Ammon's horn (tissue), 1 donor: ENCODE results near the gene SNAPC4.
"Not testable (repeated sequence)": the region's sequence is repeated elsewhere in the genome, so short reads cannot be mapped to it uniquely, and the experiment has no call there.

Experiments
- DNase-seq: peaks from one replicate; pipeline ENCODE4 v3.0.0-alpha.2; 2016; ENCODE audit warnings: low spot score

Gene SNAPC4

DNA sequence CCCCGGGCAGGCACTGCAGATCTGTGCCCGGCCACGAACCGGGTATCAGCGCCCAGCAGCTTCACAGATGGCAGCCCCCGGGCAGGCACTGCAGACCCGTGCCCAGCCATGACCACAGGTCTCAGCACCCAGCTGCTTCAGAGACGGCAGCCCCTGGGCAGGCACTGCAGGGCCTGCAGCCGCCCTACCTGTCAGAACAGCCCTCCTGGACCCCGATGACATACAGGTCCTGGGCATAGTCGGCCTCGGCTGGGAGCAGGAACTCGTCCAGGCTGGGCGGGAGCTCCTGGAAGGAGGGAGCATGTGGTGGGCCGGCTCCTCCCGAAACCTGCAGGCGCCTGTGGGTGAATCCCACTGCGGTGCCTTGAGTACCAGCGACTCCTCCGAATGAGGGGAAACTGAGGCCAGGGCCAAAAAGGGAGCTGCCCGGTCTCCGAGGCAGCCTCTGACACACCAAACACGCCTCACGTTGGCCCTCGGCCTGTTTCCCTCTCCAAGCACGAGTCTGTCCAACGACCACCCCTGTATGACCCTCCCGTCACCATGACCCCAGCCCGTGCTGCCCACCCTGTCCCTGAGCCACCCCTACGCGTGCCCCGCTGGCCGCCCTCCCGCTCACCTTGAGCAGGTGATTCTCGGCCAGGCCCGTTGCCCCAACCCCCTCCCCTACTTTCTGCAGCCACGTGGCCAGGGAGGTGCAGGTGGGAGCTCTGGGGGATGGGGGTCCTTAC is 34.0 kb upstream of the SNAPC4 start:
- no peak for DNase-seq

DNA sequence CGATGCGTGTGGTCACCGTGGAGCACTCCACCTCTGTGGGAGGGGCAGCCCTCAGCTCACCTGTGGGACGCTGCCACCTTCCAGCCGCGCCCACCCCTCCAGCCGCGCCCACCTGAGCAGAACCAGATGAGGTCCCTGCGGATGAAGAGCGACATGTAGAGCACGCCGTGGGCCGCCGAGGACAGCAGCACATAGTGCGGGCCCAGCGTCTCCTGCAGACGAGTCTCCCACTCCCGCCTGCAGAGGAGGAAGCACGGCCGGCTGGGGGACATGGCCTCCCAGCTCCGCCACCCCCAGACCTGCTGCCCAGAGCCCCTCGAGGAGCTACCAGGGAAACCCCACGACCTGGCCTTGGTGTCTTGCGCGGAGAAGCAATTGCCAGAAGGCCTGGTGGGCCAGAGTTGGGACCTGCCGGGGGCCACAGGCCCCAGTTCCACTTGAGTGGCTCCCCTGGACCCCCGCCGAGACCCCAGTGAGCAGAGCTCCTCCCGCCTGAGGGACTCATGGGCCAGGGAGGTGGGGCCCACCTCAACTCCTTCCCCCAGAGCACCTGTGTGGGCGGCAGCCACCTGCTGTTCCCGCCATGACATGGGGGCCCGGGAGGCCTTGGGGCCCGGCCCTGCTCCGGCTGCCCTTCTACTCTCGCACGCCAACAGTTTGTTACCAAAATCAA is 33.2 kb upstream of the SNAPC4 start:
- no peak for DNase-seq

DNA sequence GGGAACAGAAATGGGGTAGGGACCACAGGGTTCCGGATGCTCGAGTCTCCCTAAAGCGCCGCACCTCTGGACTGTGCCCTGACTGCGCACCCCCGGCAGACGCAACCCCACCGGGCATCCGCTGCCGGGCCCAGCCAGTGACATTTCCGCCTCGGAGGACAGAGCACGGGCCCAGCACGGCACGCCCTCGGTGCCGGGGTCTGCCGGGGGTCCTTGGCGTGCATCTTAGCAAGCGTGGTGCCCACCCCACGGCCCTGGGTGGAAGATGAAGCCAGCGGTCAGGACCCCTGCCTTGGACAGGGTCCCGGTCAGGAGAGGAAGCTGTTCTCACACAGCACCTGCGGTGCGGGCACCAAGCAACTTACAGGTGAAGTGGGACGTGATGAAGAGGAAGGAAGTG is 32.6 kb upstream of the SNAPC4 start:
- DNase-seq = no peak

DNA sequence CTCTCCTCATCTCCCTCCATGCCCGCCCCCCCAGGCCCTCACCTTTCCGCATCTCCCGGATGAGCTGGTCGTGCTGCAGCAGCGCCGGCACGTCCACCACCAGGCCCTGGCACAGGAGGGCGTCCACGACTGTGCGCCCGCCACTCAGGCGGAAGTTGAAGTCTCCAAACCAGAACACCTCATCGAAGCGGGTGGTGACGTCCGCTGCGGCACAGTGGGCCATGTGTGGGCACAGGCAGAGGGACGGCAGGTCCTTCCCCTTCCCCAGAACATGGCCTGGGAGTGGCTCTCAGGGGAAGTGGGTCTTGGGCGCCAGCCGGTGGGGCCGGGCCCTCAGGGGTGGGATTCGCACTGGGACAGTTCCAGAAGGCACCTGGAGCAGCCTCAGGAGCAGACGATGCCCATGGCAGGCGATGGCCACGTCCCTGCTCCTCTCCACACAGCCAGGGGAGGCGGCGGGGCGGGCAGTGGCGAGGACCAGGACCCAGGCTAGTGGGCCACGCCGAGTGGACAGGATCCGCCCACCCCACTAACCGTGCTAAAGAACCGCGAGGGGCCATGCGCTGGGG is 31.9 kb upstream of the SNAPC4 start:
- no peak for DNase-seq

DNA sequence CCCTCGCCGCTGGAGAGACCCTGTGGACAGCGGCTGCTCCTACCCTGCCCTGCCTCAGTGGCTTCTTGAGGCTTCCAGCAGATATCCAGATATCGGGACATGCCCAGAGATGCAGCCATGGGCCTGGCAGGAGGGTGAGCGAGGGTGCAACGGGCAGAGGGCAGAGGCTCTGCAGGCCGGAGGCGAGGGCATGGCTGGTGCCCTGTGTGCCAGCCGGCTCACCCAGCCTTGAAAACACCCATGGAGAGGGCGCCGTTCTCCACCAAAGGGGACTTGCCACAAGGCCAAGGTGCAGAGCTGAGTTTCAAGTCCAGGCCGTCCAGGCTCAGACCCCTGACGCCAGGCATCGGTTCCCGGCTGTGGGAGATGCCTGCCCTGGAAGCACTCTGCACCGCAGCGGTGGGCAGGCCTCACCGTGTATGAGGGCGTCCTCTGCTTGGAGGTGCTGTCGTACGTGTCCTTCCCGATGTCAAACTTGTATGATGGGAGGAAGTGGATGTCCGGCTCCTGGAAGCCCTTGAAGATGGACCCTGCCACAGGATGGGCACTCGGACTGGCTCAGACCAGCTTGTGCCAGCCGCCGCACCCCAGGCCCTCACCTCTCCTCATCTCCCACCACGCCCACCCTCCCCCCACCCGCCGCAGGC is 30.7 kb upstream of the SNAPC4 start:
- DNase-seq = no peak

DNA sequence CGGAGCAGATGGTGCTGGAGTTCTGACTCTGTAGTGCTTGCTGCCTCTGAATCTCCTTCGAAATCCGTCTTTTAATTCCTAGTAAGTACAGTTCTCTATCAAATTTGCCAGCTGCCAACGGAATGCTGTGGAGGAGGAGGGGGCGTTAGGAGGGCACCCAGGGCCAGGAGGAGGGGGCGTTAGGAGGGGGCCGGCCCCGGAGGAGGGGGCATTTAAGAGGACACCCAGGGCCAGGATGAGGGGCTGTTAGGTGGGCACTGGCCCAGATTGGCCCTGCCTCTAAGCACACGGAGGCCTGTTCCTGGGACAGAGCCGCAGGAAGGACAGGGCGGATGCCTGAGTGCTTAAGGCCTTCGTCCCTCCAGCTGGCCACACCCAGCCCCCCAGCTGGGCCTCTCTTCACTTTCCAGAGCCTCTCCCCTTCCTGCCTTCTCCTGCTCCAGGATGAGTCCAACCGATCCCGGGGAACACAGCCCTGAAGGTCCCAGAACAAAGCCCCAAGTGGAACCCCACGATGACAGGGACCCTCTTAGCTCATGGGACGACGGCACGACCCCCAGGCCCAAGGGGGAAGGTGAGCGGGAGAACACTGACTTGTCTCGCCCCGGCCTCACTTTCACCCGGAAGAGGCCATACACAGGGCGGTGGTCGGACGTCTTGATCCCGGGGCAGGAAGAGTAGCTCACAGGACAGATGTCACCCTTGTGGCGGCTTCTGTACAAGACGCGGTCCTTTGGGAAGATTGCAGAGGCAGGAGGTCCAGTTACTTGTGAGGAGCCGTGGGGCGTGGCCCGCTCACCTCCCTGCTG is 29.9 kb upstream of the SNAPC4 start:
- DNase-seq = no peak

DNA sequence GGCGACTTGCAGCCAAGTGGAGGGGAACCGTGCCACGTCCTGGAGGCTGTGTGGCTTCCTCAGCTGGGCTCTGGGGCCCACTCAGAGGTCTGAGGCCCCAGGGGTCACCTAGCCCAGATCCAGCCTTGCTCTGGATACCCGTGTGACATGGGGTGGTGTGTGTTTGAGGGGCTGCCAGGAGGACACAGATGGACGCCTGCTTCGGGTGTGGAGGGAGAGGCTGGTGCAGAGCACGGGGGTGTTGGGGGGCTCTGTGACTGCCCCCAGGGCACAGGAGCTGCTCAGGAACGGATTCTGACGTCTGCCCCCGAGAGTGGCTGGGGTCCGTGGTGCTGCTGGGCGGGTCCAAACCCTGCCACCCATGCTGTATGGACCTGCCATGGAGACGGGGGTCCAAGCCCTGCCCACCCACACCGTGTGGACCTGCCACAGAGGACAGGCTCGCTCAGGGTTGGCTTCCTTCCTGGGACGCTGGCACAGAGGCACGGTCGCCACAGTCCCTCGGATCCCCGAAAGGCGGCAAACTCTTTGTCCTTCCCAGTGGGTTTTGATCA is 29.2 kb upstream of the SNAPC4 start:
- no peak for DNase-seq

DNA sequence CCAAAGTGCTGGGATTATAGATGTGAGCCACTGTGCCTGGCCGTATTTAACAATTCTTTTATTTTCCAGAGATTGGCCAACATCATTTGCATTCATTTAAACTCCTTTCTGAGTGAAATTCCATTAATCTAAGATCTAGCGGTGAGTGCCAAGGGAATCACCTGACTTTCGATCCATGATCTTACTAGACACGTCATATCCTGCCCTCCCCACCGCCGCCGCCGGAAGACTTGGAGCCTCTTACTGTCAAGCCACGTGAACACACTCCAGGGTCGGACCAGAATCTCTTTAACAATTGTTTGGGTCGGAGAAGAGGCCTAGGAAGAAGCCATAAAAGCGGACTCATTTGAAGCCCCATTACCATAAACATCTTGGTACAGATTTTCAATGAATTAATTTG is 26.8 kb upstream of the SNAPC4 start:
- DNase-seq = no peak

DNA sequence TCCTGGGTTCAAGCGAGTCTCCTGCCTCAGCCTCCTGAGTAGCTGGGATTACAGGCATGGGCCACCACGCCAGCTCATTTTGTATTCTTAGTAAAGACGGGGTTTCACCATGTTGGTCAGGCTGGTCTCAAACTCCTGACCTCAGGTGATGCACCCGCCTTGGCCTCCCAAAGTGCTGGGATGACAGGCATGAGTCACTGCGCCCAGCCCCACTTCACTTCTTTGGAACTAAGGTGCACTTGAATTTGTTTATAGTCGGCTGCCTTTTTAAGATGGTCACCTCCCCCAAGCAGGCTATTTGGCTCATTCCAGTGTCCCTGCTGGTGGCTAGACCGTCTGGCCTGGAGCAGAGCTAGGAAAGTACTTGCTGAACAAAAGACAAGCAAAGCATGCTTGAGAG is 25.4 kb upstream of the SNAPC4 start:
- not testable (repeated sequence) for DNase-seq

DNA sequence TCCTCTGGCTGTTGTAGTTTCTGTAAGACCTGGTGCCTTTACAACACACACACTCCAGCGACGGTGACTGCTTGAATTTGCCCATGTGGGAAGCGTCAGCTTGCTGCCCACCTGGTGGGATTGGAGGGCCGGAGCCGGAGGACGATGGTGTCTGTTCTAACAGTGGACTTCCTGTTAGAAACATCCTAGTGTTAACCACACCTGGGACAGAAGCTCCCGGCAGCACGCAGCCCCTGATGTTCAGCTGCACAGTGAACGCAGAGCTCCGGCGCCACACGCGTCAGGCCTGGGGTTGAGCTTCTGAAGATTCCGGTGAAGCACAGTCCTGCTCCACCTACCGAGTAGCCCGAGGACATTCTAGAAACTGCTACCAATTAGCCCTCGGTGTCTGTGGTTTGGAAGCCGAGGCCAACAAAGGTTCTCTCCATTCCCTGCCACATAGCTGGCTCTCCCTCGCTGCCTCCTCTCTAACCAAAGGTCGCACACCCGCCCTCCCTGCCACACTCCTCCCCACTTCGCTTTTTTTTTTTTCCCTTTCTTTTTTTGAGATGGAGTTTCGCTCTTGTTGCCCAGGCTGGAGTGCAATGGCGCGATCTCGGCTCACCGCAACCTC is 24.9 kb upstream of the SNAPC4 start:
- no peak for DNase-seq

DNA sequence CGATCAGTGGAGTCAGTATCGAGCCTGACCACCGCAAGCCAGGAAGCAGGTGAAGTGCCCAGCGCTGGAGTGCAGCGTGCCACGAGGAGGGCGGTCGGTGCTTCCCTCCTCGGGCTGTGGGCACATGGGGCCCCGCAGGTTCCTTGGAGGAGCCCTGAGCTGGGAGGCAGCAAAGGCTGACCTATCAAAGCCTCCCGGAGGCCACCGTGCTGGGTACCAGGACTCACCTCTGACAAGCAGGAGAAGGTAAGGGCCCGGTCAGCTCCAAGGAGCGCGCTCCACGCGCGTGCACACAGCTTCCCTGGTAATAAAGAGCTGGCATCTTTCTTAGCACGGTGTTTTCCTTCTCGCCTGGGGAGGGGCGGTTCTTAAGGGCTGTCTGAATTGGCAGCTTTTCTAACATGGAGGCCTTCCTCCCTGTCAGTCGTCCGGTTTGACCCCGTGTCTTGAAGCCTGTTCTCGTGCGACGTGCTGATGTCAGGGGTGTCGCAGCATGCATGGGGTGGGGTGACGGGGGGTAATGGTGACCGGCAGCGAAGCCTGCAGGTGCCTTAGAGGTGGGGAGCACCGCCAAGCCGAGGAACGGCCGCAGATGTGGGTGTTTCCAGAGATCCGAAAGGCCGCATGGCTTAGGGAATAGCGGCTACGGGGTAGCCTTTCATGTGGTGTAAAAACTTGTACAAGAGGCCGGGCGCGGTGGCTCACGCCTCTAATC is 23.6 kb upstream of the SNAPC4 start:
- no peak for DNase-seq

DNA sequence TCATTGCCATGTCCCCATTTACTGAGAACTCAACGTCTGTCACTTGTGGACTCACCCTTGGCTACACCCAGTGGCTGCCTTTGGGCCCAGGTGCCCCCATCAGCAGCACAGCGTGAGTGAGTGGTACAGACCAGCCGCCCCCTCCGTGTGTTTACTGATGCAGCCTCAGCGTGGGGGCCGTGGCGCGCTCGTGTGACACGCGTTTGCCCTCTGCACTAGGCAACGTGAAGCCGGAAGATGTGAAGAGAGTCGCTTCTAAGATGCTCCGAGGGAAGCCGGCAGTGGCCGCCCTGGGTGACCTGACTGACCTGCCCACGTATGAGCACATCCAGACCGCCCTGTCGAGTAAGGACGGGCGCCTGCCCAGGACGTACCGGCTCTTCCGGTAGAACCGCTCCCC is 22.9 kb upstream of the SNAPC4 start:
- DNase-seq = no peak

DNA sequence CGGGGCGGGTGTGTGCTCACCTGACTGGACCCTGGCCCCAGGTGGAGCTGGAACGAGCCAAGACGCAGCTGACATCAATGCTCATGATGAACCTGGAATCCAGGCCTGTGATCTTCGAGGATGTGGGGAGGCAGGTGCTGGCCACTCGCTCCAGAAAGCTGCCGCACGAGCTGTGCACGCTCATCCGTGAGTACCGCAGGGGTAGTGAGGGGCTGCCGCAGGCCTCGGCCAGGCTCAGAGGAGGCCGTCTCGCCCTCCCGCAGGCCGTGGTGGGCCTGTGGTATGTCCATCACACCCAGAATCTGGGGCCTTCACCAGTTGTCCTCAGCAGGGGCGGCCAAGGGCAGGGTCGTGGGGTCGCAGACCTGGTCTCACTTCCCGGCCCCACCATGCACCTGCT is 21.8 kb upstream of the SNAPC4 start:
- no peak for DNase-seq

DNA sequence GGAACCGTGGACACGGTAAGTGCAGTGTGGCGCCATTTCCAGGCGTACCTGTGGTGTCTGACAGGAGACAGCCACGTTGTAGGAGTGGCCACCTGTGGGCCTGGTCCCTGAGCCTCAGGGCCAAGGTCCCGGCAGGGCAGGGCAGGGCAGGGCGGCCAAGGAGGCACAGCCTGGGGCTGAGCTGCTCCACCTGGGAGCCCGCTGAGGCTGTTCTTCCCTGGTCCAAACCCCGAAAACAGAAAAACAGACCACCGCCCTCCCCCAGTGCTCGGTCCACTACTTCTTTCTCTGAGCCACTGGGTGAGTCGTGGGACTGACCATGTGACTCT is 19.1 kb upstream of the SNAPC4 start:
- DNase-seq = no peak

DNA sequence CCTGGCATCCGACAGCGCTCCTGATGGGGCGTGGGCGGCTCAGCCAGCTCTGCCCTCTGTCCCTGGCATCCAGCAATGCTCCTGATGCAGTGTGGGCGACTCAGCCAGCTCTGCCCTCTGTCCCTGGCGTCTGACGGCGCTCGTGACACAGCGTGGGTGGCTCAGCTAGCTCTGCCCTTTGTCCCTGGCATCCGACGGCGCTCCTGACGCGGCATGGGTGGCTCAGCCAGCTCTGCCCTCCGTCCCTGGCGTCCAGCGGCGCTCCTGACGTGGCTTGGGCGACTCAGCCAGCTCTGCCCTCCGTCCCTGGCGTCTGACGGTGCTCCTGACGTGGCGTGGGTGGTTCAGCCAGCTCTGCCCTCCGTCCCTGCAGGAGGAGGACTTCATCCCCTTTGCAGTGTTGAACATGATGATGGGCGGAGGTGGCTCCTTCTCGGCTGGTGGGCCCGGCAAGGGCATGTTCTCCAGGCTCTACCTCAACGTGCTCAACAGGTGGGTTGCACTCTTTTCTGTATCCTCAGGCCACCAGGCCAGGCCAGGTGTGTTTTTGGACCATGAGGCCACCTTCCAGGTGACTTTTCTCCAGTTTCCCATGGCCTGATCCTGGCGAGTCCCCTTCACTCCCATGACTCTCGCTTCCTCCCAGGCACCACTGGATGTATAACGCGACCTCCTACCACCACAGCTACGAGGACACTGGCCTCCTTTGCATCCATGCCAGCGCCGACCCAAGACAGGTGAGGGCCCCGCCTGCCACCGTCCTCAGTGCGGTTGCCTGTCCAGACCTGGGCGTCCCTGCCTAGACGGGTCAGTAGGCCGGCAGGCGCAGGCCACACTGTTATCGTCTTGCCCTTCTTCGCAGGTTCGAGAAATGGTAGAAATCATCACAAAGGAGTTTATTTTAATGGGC is 18.5 kb upstream of the SNAPC4 start:
- DNase-seq = no peak

DNA sequence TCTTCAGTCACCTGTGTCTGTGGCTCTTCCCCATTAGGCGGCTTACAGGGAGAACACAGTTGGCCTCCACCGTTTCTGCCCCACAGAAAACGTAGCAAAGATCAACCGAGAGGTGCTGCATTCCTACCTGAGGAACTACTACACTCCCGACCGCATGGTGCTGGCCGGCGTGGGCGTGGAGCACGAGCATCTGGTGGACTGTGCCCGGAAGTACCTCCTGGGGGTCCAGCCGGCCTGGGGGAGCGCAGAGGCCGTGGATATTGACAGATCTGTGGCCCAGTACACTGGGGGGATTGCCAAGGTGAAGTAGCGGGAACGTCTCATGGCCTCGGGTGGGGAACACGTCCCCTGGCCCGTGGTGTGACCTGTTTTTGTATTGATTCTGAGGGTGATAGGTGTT is 16.9 kb upstream of the SNAPC4 start:
- DNase-seq = no peak

DNA sequence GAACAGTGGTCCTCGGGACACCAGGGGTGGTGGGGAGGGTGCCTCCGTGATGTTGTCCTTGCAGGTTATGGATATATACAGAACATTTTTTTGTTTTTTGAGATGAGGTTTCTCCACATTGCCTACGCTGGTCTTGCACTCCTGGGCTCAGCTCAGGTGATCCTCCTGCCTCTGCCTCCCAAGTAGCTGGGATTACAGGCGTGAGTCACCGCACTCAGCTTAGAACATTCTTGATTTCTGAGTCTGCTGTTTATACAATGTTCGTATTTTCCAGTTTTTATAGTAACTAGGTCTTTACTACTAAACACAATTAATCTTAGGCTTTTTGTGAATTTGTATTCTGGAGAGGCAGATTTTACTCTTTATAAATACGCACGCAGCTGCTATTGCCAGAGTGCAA is 16.5 kb upstream of the SNAPC4 start:
- no peak for DNase-seq

DNA sequence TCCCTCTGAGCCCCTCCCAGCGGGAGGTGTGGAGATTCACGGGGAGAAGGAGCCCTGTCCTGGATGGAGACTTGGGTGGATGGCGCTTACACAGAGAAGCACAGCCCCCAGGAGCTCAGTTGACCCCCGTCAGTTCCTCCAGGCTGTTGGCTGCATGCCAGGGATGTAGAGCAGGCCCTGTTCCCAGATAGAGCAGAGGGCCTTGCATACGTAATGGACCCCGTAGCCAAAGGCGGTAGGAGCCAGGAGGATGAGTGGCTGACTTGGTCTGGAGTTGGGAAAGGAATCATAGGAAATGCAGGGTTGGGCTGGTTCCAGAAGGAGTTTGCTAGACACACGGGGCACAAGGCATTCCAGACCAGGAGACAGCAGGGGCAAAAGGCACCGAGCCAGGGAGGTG is 13.0 kb upstream of the SNAPC4 start:
- no peak for DNase-seq

DNA sequence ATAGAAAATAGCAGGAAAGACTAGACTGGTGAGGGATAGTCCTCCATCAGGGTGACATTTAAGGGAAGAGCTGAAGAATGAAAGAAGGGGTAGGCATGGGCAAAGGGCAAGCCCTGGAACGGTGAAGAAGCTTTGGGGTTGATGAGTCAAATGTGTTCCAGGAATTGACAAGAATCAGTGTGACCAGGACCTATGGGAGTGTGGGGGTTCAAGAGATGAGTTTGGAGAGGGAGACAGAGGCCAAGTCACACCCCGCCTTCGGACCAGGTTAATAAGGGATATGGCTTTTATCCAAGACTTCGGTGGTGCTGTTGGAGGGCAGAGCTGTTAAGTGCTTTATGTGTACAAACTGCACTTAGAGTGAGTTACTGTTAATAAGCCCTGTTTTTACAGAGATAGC is 11.4 kb upstream of the SNAPC4 start:
- DNase-seq = no peak
